Ascending aorta (tissue), 2 donors: Measurements from ENCODE around the gene C12orf56. TPM values are rescaled to one million over a fixed set of nuclear protein-coding genes. Genes with fewer than 3 reads are reported as not detected.

Source experiments
- DNase-seq, 2 donors: peaks; one replicate each; pipeline ENCODE4 v3.0.0-alpha.2; 2019; ENCODE audit warnings: low spot score in 2 of 2
- H3K27ac ChIP-seq, 2 donors: fragments of 200-600 bp; sonication (generic); one replicate each; pipeline ENCODE4 v1.5.1; 2016 to 2017; ENCODE audit warnings: mild to moderate bottlenecking in 1 of 2
- H3K27me3 ChIP-seq: fragments of 200-600 bp; sonication (generic); one replicate; pipeline ENCODE4 v1.5.1; 2017
- H3K36me3 ChIP-seq, 2 donors: fragments of 200-600 bp; sonication (generic); one replicate each; pipeline ENCODE4 v1.5.1; 2016
- H3K4me1 ChIP-seq, 2 donors: fragments of 200-600 bp; sonication (generic); one replicate each; pipeline ENCODE4 v1.5.1; 2016 to 2017; ENCODE audit warnings: mild to moderate bottlenecking in 1 of 2
- H3K4me3 ChIP-seq, 2 donors: fragments of 200-600 bp; sonication (generic); one replicate each; pipeline ENCODE4 v1.5.1; 2016 to 2017; ENCODE audit warnings: mild to moderate bottlenecking in 1 of 2
- H3K9me3 ChIP-seq, 2 donors: fragments of 200-600 bp; sonication (generic); one replicate each; pipeline ENCODE4 v1.5.1; 2016
- CTCF ChIP-seq, 3 experiments: fragments of 200-600 bp in 2 of 3; fragments of 450-650 bp in 1 of 3; sonication (generic) in 2 of 3; IDR thresholded peaks; one replicate each; pipeline ENCODE4 v1.5.1; 2016 to 2019; ENCODE audit warnings: antibody characterized with exemption in 3 of 3, mild to moderate bottlenecking in 1 of 3, moderate library complexity in 1 of 3
- intact Hi-C: fragments of 100-400 bp; cut with DNase I; formaldehyde crosslinking; loops from one replicate; pipeline ENCODE4 v1.15.1; 2023
- total RNA-seq: library from RNA; depleted of rRNA; stranded (reverse); fragments of >200 nt; gene quantifications from one replicate; pipeline ENCODE4 v1.1.0, GENCODE V29; 2016

Gene C12orf56
- total RNA-seq, 1 donor from 2014 or later, result not detected

- H3K27me3 ChIP-seq, result no peaks in the 10 kb centered on the region
- TF ChIP-seq CTCF (IDR thresholded peaks at IDR 0.05), result no peak
- no peak overlapping the region for H3K27ac ChIP-seq
- no peaks in the 10 kb centered on the region for H3K36me3 ChIP-seq
- H3K4me1 ChIP-seq, result no peaks in the 10 kb centered on the region
- H3K9me3 ChIP-seq, result no peaks in the 10 kb centered on the region
- no peak overlapping the region for H3K4me3 ChIP-seq
- intact Hi-C loops, result no loop called here
- DNase-seq, result no peak
Observed at GRCh38 chr12:64240781-64241180, 149.8 kb downstream of the C12orf56 start.

GRCh38 chr12:64237382-64237781 lies 153.2 kb downstream of the C12orf56 start:
- Histone ChIP-seq H3K27ac (no peak overlapping the region), H3K27me3 (no peaks in the 10 kb centered on the region), H3K36me3 (no peaks in the 10 kb centered on the region), H3K9me3 (no peaks in the 10 kb centered on the region), H3K4me1 (no peaks in the 10 kb centered on the region), H3K4me3 (no peak overlapping the region)
- no peak for DNase-seq
- TF ChIP-seq CTCF (IDR thresholded peaks at IDR 0.05), result no peak
- intact Hi-C loops, result no loop called here

- H3K9me3 ChIP-seq, result no peaks in the 10 kb centered on the region
- intact Hi-C loops, result no loop called here
- H3K4me3 ChIP-seq, result no peak overlapping the region
- no peaks in the 10 kb centered on the region for H3K4me1 ChIP-seq
- H3K27ac ChIP-seq, result no peak overlapping the region
- no peaks in the 10 kb centered on the region for H3K36me3 ChIP-seq
- DNase-seq, result no peak
- no peaks in the 10 kb centered on the region for H3K27me3 ChIP-seq
- no peak for TF ChIP-seq CTCF (IDR thresholded peaks at IDR 0.05)
Observed at GRCh38 chr12:64236549-64236948, 154.0 kb downstream of the C12orf56 start.

- no peaks in the 10 kb centered on the region for H3K27me3 ChIP-seq
- H3K4me3 ChIP-seq, result no peak overlapping the region
- intact Hi-C loops, result no loop called here
- no peak overlapping the region for H3K27ac ChIP-seq
- no peak for TF ChIP-seq CTCF (IDR thresholded peaks at IDR 0.05)
- DNase-seq, result no peak
- H3K9me3 ChIP-seq, result no peaks in the 10 kb centered on the region
- no peaks in the 10 kb centered on the region for H3K4me1 ChIP-seq
- H3K36me3 ChIP-seq, result no peaks in the 10 kb centered on the region
Observed at GRCh38 chr12:64232196-64232595, 158.4 kb downstream of the C12orf56 start.

- Histone ChIP-seq H3K36me3 (no peaks in the 10 kb centered on the region), H3K4me1 (no peaks in the 10 kb centered on the region), H3K27me3 (no peaks in the 10 kb centered on the region), H3K4me3 (no peak overlapping the region), H3K9me3 (no peaks in the 10 kb centered on the region), H3K27ac (no peak overlapping the region)
- no peak for TF ChIP-seq CTCF (IDR thresholded peaks at IDR 0.05)
- intact Hi-C loops, result loop anchor here (10.0 kb wide), 3 partner anchors 145 to 525 kb away; partner anchors contain the start of gene GNS
- no peak for DNase-seq
Observed at GRCh38 chr12:64229796-64230195, 160.8 kb downstream of the C12orf56 start.

- no peak overlapping the region for H3K27ac ChIP-seq
- H3K9me3 ChIP-seq, result no peaks in the 10 kb centered on the region
- intact Hi-C loops, result loop anchor here (10.0 kb wide), 3 partner anchors 144 to 526 kb away; partner anchors contain the start of gene GNS
- no peak for DNase-seq
- no peaks in the 10 kb centered on the region for H3K36me3 ChIP-seq
- no peak overlapping the region for H3K4me3 ChIP-seq
- no peaks in the 10 kb centered on the region for H3K4me1 ChIP-seq
- no peaks in the 10 kb centered on the region for H3K27me3 ChIP-seq
- no peak for TF ChIP-seq CTCF (IDR thresholded peaks at IDR 0.05)
Observed at GRCh38 chr12:64229240-64229639, 161.3 kb downstream of the C12orf56 start.
